A673 (cell line): ENCODE results near the gene BABAM2.

Experiments used
- EZH2 ChIP-seq: fragments of 200-600 bp; sonication (generic); IDR thresholded peaks from 2 replicates; pipeline ENCODE4 v1.6.1; 2017; ENCODE audit warnings: borderline replicate concordance, low read depth, mild to moderate bottlenecking, mixed read lengths, antibody characterized with exemption, low read length; ENCODE audit not compliant: poor library complexity, severe bottlenecking
- TF ChIP-seq, protein P1 (sequence below): fragments of 300-800, 200-600 bp; sonication (generic); conservative IDR thresholded peaks from 2 replicates; pipeline ENCODE4 v1.5.1; 2017; ENCODE audit warnings: low read depth, mild to moderate bottlenecking, antibody characterized with exemption, low read length, moderate library complexity, mixed read lengths

DNA sequence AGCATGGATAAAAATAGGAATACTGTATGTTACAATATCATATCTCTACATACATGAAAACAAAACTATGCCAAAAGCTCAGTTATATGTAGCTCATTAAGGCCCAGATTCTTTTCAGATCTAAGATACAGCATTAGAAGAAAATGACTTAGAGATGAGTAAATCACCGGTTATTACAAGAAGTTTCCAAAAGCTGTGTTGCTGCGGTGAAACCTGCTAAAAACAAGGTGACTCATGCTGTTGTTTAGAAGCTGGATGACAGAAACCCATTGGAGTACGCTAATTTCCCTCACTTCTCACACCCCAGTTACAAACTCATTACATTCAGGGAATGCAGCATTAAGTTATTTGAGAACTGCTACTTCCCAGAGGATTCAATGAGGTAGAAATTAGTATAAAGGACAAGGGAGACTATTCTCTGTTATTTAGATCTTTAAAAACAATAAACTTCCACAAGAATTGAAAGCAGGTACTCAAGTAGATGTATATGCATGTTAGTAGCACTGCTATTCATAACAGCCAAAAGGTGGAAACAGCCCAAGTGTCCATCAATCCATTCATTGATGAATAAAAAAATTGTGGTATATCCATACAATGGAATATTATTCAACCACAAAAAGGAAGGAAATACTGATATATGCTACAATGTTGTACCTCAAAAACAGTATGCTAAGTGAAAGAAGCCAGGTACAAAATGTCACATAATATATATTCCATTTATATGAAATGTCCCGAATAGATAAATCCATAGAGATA is 32.9 kb upstream of the BABAM2 start:
- no peak for TF ChIP-seq EZH2
- TF ChIP-seq, protein P1, sequence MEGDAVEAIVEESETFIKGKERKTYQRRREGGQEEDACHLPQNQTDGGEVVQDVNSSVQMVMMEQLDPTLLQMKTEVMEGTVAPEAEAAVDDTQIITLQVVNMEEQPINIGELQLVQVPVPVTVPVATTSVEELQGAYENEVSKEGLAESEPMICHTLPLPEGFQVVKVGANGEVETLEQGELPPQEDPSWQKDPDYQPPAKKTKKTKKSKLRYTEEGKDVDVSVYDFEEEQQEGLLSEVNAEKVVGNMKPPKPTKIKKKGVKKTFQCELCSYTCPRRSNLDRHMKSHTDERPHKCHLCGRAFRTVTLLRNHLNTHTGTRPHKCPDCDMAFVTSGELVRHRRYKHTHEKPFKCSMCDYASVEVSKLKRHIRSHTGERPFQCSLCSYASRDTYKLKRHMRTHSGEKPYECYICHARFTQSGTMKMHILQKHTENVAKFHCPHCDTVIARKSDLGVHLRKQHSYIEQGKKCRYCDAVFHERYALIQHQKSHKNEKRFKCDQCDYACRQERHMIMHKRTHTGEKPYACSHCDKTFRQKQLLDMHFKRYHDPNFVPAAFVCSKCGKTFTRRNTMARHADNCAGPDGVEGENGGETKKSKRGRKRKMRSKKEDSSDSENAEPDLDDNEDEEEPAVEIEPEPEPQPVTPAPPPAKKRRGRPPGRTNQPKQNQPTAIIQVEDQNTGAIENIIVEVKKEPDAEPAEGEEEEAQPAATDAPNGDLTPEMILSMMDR, result no peak
